ENCODE results near the gene LAMA4.

The LAMA4 gene

DNA sequence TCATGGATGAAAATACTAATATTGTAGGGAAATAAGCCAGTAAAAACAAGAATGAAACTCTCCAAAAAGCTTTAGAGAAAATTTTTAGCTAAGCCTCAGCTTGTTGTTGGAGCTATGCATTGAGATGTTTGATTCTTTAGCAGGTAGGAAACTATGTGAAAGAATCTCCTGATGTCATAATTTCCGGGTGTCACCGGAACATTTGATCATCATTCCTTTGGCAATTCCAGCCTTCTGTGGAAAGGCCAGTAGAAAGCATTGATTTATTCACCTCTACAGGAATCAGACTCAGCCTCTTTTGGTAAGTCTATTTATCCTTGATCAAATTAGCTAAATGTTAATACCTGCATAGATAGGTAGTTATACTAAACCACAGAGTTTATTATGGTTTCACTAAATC lies 157.5 kb downstream of the LAMA4 start:
- no peak for DNase-seq (ENCODE audit: low read depth in 2 of 2)

DNA sequence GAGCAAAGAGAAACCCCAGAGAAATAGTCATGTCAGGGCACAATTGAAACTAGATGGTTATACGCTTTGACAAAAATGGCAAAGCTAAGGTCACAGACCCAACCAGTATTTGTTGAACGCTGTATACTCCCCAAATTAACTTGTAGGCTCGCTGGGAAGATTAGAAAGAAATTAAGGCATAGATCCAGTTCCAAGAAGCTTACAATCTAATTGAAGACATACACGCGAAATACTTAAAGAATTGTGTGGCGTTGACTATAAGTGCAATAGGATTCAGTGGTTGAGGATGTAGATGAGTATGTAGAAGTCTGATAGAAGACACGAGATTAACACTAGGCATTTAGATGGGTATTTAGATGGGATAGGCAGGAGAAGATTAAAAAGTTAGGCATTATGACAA lies 166.5 kb downstream of the LAMA4 start:
- no peak for DNase-seq (ENCODE audit: low read depth in 2 of 2)

DNA sequence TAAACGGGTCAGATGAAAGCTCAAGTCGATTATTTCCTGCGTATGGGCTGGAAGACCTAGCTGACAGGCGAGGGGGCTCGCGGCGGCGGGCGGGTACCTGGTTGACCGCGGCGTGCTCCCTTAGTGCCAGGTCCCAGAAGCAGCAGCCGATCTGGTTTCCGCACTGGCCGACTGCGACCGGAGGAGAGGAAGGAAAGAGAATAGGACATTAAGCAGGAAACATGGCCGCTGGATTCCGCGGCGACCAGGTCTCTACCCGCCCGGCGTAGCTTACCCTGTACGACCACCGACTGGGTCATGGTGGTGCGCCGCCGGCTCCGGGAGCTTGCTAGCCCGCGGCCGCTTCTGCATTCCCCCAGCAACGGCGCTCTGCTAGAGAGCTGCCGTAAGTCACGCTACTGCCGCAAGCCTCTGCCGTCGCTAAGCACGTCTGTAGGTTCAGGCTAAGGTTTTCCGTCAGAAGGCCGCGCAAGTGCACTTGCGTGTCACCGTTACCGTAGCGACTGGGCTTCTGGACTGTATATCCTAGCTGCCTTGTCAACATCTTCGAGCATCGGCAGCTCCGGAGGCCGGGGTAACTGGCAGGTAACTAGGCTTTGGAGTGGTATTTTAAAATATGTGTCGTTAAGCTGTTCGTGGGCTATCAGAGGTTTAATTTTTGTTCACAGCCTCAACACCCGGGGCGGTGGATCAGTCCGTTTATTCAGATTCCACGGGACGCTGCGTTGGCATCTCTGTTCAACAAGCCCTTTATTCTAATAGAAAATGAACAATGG lies 167.0 kb downstream of the LAMA4 start, which contains the start of the genes FAM229B and TUBE1:
Gene FAM229B (plus strand): TSS at position 456 of the 776 bp plus-strand sequence. CDS start 11,693 bp downstream, outside the sequence.
Gene TUBE1 (minus strand): TSS at position 347 of the 776 bp plus-strand sequence. CDS start 48 bp downstream, at position 299.
- peak; percentile 75 to 81 for DNase-seq (ENCODE audit: low read depth in 2 of 2)

DNA sequence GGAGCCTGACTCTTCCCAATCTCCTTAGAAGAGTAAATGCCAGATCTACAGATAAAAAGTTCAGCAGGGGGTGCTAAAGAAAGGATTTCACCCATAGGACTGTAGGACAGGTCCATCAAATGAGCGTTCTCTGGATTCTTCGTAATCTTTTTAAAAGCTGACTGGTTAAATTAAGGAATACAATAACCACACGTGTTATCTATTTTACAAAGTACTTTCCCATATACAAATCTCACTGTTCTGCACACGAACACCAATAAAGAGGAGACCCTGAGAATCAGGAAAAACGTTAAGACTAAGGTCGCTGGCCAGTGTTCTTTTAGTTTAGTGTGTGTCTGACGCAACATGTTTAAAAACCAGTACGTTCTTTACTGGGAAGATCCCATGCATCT lies 167.6 kb downstream of the LAMA4 start:
- no peak for DNase-seq (ENCODE audit: low read depth in 2 of 2)

DNA sequence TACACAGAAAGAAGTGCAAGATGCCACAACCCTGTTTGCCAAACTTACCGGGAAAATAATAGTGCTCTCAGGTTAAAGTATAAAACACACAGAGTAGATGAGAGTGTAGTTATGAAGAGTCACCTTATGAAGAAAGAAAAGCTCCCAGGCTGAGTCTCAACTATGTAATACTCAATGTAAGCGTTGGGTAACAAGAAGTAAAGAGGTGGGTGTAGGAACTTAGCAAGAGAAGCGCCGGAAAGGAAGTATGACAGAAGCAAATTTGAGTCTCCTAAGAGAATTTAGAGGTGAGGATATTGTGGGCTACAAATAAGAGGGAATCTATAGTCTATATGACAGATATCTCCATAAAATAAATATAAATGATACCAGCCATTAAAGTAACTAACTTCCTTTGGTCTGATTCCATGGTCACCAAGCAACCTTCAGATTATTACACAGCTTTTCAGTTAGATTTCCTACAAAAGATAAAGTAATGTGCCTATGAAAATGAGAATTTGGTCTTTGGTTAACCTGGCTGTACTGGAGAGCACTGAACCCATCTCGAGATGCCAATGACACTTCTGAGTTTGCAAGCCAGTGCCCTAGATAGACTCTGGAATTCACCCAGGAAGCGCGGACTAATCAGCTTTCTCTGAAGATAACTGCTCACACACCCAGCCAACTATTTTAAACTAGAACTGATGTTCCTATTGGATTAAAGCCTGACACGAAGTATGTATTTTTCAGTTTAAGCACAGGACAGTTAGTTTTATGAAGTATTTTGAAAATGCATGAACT lies 168.9 kb downstream of the LAMA4 start:
- DNase-seq (ENCODE audit: low read depth in 2 of 2) = no peak

DNA sequence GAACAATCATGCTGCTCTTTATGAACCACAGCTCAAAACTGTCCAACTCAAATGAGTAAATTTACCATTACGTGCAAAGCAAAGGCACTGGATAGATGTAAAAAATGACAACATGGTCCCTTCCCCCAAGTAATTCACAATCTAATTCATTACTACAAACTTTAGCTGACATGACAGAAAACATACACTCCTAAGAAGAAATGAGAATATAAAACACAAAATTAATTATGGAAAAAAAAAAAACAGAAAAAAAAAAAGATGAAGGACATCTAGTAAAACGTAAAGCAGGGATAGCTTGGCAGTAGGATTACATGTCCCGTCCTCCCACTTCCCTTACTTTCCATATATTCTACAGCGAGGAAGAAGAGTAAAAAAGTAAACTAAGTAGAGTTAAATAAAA lies 172.8 kb downstream of the LAMA4 start:
- DNase-seq (ENCODE audit: low read depth in 2 of 2) = no peak

DNA sequence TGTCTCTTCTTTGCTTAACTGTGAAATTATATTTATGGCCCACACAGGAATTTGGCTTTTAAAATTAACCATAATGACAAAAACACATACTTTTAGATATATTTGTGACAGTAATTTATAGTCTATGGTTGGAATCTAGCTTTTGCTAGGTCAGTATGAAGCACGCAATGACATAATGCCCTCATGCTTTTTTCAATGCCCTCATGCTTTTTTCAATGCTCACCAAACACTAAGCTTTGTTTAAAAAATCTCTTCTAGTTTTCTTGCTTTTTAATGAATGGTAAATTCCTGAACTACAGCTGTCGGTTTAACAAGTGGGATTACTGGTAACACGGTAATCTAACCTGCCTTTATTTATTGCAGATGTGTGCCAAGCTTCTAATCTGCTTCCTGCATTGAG lies 187.8 kb downstream of the LAMA4 start:
- no peak for DNase-seq (ENCODE audit: low read depth in 2 of 2)

DNA sequence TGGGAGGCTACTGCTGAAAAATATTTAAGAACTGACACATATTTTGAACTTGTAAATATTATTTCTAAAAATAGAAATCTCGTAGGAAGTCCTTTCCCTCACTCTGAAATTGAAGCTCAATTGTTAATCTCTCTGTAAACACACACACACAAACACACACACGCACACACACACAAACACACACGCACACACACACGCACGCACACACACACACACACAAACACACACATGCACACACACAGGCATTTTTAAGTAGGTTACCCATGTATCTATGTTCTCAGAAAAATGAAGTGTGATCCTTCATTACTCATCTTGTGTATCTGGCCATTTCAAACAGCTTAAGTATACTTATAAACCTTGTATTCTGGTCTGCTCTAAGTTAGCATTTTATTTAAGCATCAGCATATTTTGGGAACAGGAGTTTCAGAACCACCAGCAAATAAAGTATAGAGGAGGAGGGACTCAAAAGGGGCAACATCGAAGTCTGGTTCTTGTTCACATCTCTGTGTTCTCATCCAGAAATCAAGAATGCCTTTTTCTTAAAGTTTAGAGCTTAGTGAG lies 188.9 kb downstream of the LAMA4 start:
- no peak for DNase-seq (ENCODE audit: low read depth in 2 of 2)

DNA sequence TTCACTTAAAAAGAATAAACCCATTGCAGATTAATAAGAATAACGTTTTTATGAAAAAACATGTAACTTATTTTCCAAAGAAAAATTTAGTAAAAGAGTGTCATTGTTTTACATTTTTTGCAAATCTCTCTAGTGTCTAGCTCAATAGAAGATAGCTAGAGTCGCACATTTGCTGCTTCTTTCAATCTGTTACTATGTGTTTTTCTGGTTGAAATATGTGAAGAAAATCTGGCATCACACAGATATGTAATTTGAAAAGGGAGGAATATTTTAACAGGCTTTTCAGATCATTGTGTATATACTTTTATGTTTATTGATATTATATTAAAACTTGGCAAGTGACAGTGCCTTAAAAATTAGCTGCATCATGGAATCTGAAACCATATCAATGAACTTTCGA lies 191.4 kb downstream of the LAMA4 start:
- DNase-seq (ENCODE audit: low read depth in 2 of 2) = no peak

DNA sequence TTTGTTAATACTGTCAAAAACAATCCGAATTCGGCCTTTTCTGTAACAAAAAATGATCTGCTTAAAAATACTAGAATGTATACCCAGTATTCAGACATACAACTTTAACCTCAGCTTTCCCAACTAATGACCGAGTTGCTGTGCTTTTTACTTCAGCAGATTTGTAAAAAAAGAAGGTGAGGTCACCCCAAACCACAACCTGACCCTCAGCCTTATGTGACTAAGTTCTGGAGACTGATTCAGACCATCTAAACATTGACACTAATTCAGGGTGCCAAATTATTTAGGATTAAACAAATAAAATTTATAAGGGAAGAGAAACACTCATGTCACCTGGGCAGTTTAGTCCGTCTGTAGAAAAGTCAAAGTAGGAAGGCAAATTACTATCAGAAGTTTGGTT lies 192.8 kb downstream of the LAMA4 start:
- no peak for DNase-seq (ENCODE audit: low read depth in 2 of 2)
